Measurements from ENCODE around the gene ZNF74.
"Not testable (repeated sequence)": the region's sequence is repeated elsewhere in the genome, so short reads cannot be mapped to it uniquely, and the experiment has no call there.

The ZNF74 gene

GRCh38 chr22:20451129-20451778, 57.3 kb downstream of the ZNF74 start:
- DNase-seq: not testable (repeated sequence)

DNA sequence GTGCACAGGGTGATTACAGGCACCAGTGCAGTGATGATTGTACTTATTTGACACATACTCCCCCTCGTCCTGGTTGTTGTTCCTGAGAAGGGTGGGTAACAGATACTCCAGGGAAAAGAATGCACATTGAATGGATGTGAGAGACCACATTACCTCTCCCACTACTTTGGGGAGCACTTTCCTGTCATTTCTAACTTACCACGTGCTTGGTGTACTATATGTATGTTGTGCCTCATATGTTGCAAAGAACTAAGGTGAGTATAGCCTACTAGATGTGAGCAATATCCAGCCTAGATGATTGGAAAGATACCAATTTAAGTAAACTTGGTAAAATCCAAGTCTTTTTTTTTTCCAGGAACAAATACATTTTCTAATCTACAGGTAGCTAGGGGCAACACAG, 58.0 kb downstream of the ZNF74 start:
- no peak for DNase-seq

DNA sequence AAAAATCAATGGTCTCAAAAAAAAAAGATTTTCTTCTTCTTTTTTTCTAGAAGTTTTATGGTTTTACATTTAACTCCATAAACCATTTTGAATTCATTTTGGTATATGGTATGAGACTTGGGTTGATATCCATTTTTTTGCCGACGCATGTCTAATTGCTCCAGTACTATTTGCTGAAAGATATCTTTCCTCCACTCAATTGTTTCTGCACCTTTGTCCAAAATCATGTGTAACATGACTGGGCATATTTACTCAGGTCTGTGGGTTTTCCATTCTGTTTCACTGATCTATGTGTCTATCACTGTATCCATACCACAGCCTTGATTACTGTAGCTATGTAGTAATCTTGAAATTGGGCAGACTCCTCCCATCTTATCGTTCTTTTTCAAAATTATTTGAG, 59.3 kb downstream of the ZNF74 start:
- no peak for DNase-seq

GRCh38 chr22:20455709-20456063, 61.7 kb downstream of the ZNF74 start:
- DNase-seq: no peak

DNA sequence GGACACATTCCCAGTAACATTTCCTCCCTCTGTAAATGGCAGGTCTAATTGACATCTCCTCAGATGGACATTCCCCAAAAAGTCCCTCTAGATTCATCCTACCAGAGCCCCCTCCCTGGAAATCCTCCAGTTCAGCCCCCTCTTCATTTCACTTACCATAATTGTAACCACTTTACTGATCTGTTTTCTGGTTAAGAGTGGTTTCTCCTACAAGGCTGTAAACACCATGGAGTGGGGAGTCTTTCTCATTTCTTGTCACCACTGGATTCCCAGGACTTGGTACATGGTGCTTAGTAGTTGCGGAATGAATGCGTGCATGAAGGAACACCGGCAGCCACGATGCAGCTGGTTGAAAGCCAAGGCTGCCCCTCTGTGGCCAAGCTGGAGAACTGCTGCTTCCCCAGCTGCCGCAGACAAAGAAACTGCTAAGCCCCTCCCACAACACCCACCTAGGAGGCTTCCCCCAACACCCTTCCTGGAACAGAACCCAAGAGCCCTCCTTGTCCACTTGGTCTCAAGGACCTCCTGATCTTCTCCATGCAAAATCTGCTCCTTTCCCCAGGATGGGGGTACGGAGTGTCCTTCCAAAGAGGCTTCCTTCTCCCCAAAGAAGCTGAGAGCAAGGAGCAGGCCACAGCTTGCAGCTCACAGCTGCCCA, 62.2 kb downstream of the ZNF74 start:
- DNase-seq: peak; percentile 77

DNA sequence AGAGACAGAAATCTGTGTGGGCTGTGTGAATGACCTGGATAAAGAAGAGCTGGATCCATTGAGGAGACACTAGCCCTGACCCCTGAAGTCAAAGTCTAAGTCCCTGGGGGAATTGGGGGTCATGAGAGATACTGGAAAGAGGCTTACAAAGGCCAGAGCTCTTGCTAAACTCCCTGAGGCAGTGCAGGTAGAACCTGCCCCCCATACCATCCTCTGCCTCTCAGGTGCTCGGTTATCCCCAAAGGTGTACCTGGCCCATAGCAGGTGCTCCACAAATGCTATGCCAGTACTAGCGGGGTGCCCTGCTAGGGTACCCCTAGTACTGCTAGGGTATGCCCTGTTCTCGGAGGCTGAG, 62.7 kb downstream of the ZNF74 start:
- no peak for DNase-seq

DNA sequence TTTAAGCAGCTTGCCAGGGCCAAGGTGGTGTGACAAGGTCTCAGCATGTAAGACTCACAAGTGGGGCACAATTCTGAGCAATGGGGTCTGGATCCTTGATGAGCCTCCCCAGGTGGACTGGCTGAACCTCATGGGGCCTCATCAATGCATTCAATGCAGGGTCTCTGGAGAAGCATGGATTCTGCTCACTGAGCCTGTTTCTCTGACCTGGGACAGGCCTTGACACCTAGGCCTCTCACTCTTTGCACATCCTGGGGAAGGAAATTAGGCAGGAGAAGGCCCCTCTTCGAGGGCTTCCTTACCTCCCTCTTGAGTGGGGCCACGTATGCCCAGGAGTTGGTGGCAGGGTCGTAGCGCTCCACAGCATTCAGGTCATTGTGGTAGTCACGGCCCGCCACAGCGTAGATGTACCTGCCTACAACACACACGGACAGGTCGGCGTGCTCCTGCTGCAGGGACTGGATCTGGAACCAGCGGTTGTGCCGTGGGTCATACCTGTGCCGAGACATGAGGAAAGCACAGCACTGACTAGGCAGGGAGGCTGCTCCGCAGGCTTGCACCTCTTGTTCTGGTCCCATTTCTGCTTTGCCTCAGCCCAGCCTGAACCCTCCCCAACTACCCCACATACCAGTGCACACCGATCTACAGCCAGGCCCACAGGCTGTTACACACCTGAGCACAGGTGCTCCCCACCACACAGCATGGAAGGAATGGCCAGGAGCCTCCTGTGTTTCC, 63.7 kb downstream of the ZNF74 start:
- no peak for DNase-seq

Measured in activated naive CD4-positive, alpha-beta T cell treated with Interleukin-2 at 50 U/mL for 16 hours (primary cell).